ENCODE measurements around the gene DNAJA1.
"Not testable (repeated sequence)": the region's sequence is repeated elsewhere in the genome, so short reads cannot be mapped to it uniquely, and the experiment has no call there.

DNAJA1 gene

GRCh38 chr9:33082538-33083326, 57.7 kb downstream of the DNAJA1 start:
- DNase-seq: no peak

- not testable (repeated sequence) for DNase-seq
Observed at GRCh38 chr9:33085672-33086071, 60.6 kb downstream of the DNAJA1 start.
